Tibial nerve (tissue), 4 donors: ENCODE data around the gene KRT32. TPM values are rescaled to one million over a fixed set of nuclear protein-coding genes. Genes with fewer than 3 reads are reported as not detected.

Experiments
- DNase-seq, 2 donors: peaks; one replicate each; pipeline ENCODE4 v3.0.0-alpha.2; 2019; ENCODE audit warnings: low spot score in 2 of 2
- H3K27ac ChIP-seq, 4 donors: fragments of 200-600 bp; sonication (generic) in 3 of 4; one replicate each; pipeline ENCODE4 v1.5.1; 2017 to 2019; ENCODE audit warnings: mild to moderate bottlenecking in 1 of 4
- H3K27me3 ChIP-seq, 2 donors: fragments of 200-600 bp; sonication (generic) in 1 of 2; one replicate each; pipeline versions ENCODE4 v1.5.1 to v1.6.0; 2017 to 2019
- H3K36me3 ChIP-seq, 3 donors: fragments of 200-600 bp; sonication (generic); one replicate each; pipeline ENCODE4 v1.5.1; 2018 to 2019
- H3K4me1 ChIP-seq, 4 donors: fragments of 200-600 bp; sonication (generic) in 3 of 4; one replicate each; pipeline ENCODE4 v1.5.1; 2017 to 2019
- H3K4me3 ChIP-seq, 4 donors: fragments of 200-600 bp; sonication (generic) in 3 of 4; one replicate each; pipeline ENCODE4 v1.5.1; 2017 to 2019; ENCODE audit warnings: mild to moderate bottlenecking in 1 of 4, moderate library complexity in 1 of 4
- H3K9me3 ChIP-seq, 4 donors: fragments of 200-600 bp; sonication (generic) in 3 of 4; one replicate each; pipeline ENCODE4 v1.5.1; 2017 to 2019
- EP300 ChIP-seq, 2 donors: sonication (generic); formaldehyde crosslinking; IDR thresholded peaks; one replicate each; pipeline ENCODE4 v1.6.1; 2017; ENCODE audit warnings: antibody characterized with exemption in 2 of 2, mild to moderate bottlenecking in 1 of 2
- POLR2A ChIP-seq, 2 donors: fragments of 450-650 bp; IDR thresholded peaks; one replicate each; pipeline ENCODE4 v1.6.1; 2017; ENCODE audit warnings: antibody characterized with exemption in 2 of 2, mild to moderate bottlenecking in 2 of 2, moderate library complexity in 2 of 2
- WGBS, 2 donors: methylation state at CpG; one replicate each; pipeline ENCODE4 v1.1.5; 2018; 5-methylcytosine and 5-hydroxymethylcytosine counted together
- total RNA-seq, 4 donors: library from RNA; depleted of rRNA; stranded (reverse); fragments of >200 nt; gene quantifications; one replicate each; pipeline ENCODE4 v1.1.0, GENCODE V29; 2016
- TF ChIP-seq, protein P1 (sequence below), 5 experiments: fragments of 200-600 bp in 3 of 5; fragments of 450-650 bp in 2 of 5; sonication (generic) in 3 of 5; IDR thresholded peaks; one replicate each; pipeline ENCODE4 v1.5.1; 2016 to 2019; ENCODE audit warnings: antibody characterized with exemption in 5 of 5, mild to moderate bottlenecking in 3 of 5, moderate library complexity in 2 of 5

KRT32 gene
- total RNA-seq, 4 donors from 2014 or later: 0.21 TPM; not detected in 3

DNA sequence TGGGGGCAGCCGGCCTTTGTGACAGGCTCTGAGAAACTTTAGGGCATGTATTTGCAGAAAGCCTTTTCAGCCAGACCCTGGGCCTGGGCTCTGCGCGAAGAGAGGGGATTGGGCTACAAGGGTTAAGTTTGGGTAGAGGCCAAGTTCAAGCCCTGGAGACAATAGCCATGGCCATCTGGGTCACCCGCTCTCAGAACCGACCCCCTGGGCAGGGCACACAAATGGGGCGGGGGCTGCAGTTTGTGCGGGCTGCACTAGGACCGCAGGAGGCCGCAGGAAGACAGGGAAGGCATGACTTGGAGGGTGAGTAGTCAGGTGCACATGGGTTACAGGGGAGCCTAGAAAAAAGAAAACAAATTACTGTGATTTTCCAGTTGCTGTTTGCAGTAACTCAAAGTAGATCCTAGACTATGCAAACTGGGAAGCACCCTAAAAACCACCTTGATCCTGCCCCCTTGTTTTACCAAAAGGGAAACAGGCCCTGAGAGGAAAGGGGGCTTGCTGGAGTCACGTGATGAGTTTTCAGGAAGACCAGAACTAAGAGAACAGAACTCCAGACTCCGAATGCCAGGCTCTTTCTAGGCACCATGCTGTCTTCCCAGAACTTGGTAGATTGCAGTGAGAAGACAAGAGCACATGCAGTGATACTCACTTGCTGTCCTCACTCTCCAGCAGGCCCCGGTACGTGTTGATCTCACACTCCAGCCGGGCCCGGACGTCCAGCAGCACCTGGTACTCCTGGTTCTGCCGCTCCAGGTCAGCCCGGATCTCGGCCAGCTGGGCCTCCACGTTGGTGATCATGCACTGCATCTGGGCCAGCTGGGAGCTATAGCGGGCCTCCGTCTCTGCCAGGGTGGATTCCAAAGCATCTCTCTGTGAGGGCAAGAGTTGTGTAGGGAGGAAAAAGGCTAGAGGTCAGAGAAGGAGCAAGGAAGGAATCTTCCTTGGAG, 10.0 kb upstream of the KRT32 start:
- H3K4me1 ChIP-seq: no peaks in the 10 kb centered on the region
- WGBS, 2 donors: 59 to 63% methylated on average over 22 of the region's 22 CpGs
- H3K9me3 ChIP-seq: peaks cover 0 to 4% (median 0%) of the 10 kb centered on the region in 4 donors
- H3K4me3 ChIP-seq: no peak overlapping the region
- H3K27ac ChIP-seq: peak overlapping the region in 1 of 4 donors; percentile 17
- no peak for DNase-seq
- H3K27me3 ChIP-seq: no peaks in the 10 kb centered on the region
- H3K36me3 ChIP-seq: no peaks in the 10 kb centered on the region
- TF ChIP-seq POLR2A (IDR thresholded peaks at IDR 0.05) (no peak), EP300 (IDR thresholded peaks at IDR 0.05) (no peak)
- TF ChIP-seq, protein P1, sequence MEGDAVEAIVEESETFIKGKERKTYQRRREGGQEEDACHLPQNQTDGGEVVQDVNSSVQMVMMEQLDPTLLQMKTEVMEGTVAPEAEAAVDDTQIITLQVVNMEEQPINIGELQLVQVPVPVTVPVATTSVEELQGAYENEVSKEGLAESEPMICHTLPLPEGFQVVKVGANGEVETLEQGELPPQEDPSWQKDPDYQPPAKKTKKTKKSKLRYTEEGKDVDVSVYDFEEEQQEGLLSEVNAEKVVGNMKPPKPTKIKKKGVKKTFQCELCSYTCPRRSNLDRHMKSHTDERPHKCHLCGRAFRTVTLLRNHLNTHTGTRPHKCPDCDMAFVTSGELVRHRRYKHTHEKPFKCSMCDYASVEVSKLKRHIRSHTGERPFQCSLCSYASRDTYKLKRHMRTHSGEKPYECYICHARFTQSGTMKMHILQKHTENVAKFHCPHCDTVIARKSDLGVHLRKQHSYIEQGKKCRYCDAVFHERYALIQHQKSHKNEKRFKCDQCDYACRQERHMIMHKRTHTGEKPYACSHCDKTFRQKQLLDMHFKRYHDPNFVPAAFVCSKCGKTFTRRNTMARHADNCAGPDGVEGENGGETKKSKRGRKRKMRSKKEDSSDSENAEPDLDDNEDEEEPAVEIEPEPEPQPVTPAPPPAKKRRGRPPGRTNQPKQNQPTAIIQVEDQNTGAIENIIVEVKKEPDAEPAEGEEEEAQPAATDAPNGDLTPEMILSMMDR (IDR thresholded peaks at IDR 0.05): no peak

DNA sequence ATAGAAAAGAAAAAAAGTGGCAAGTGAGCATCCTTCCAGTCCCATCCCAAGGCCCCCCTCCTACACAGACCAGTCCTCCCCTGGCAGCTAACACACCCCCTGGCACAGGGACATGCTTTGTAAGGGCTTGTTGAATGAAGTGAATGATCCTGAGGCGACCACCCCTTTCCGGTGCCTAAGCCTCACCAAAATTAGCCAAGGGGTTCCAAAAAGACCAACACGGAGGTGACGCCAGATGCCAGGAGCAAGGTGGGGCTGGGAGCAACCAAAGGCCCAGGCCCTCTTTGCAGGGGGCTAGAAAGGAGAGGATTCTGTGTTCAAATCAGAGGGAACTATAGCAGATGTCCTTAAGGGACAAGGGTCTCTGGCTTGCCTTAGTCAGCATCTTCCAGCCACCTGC, 8.2 kb upstream of the KRT32 start:
- Histone ChIP-seq H3K4me3 (no peak overlapping the region), H3K27me3 (no peaks in the 10 kb centered on the region), H3K36me3 (no peaks in the 10 kb centered on the region), H3K9me3 (peaks cover 0 to 4% (median 0%) of the 10 kb centered on the region in 4 donors), H3K27ac (no peak overlapping the region), H3K4me1 (no peaks in the 10 kb centered on the region)
- DNase-seq: no peak
- no peak for TF ChIP-seq POLR2A (IDR thresholded peaks at IDR 0.05)
- no peak for TF ChIP-seq EP300 (IDR thresholded peaks at IDR 0.05)
- TF ChIP-seq, protein P1 (IDR thresholded peaks at IDR 0.05): no peak
- 96 to 100% methylated on average over 2 to 4 of the region's 4 CpGs for WGBS, 2 donors

DNA sequence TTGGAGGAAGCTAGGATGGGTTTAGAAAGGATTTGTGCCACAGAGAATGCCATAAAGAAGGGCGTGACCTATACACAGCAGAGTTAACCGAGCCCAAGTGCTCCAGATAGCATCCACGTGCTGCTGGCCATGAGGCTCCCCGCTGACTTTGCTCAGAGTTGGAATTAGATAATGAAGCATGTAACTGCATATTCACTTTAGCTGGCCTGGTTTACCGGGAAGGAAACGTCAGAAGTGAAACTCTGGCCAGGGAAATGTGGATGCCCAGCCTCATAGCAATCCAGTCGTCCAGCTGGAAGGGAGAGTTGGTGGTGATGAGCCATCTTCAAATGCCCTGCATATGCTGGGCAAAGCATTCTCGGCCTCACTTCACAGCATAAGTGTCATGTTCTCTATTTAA, 7.7 kb upstream of the KRT32 start:
- 52 to 66% methylated on average over 8 of the region's 8 CpGs for WGBS, 2 donors
- Histone ChIP-seq H3K36me3 (no peaks in the 10 kb centered on the region), H3K27ac (no peak overlapping the region), H3K9me3 (peaks cover 0 to 4% (median 0%) of the 10 kb centered on the region in 4 donors), H3K4me3 (no peak overlapping the region), H3K4me1 (no peaks in the 10 kb centered on the region), H3K27me3 (no peaks in the 10 kb centered on the region)
- no peak for DNase-seq
- TF ChIP-seq EP300 (IDR thresholded peaks at IDR 0.05): no peak
- TF ChIP-seq, protein P1 (IDR thresholded peaks at IDR 0.05): no peak
- TF ChIP-seq POLR2A (IDR thresholded peaks at IDR 0.05): no peak

DNA sequence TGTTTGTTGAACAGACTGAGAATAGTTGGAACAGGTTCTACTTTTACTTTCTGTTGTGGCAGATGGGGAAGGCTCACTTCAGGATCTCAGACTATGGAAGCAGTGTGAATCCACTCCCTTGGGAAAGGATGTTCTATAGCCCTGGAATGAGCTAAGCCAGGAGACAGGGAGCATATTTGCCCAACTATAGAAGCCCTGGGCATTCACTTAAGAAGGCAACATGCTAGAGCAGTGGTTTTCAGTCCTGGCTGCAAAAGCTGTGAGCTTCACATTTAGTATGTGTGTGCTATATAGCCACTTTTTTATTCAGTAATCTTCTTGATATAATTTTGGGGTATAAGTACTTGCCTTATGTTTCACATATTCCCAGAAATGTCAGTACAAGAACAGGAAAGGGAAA, 1.2 kb upstream of the KRT32 start:
- TF ChIP-seq, protein P1 (IDR thresholded peaks at IDR 0.05): no peak
- no peak for TF ChIP-seq POLR2A (IDR thresholded peaks at IDR 0.05)
- TF ChIP-seq EP300 (IDR thresholded peaks at IDR 0.05): no peak
- Histone ChIP-seq H3K4me1 (no peaks in the 10 kb centered on the region), H3K36me3 (no peaks in the 10 kb centered on the region)

DNA sequence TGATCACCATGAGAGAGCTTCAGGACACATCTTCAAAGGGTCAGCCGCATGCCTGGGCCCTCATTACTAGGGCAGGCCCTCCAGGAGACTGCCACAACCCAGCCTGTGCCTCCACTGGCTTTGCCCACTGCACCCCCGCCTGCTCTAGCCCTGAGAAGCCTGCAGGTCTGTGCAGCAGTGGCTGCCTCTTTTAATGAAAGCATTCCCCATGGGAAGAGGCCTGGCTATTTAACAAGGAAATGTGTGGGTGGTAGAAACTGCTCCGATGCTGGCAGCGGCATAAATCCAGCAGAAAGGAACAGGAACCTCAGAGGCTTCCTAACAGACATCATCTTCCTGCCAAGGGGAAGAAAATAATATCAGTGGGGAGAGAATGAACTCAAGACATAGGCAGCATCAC, 375 bp upstream of the KRT32 start:
- Histone ChIP-seq H3K27me3 (no peaks in the 10 kb centered on the region), H3K36me3 (no peaks in the 10 kb centered on the region), H3K27ac (no peak overlapping the region), H3K4me3 (no peak overlapping the region), H3K4me1 (no peaks in the 10 kb centered on the region), H3K9me3 (peaks cover 0 to 13% (median 0%) of the 10 kb centered on the region in 4 donors)
- 33 to 46% methylated on average over 4 of the region's 4 CpGs for WGBS, 2 donors
- DNase-seq: no peak
- TF ChIP-seq, protein P1 (IDR thresholded peaks at IDR 0.05): no peak
- TF ChIP-seq POLR2A (IDR thresholded peaks at IDR 0.05): no peak
- no peak for TF ChIP-seq EP300 (IDR thresholded peaks at IDR 0.05)

More for the DNA sequence above, 1.2 kb upstream of the KRT32 start:
- peaks cover 0 to 13% (median 0%) of the 10 kb centered on the region in 4 donors for H3K9me3 ChIP-seq
- H3K4me3 ChIP-seq: no peak overlapping the region
- H3K27me3 ChIP-seq: no peaks in the 10 kb centered on the region
- no peak for DNase-seq
- H3K27ac ChIP-seq: no peak overlapping the region
